GM12872 (cell line): Measurements from ENCODE around the gene TMEM237.

ENCODE experiments used
- CTCF ChIP-seq: IDR thresholded peaks from 3 replicates; pipeline ENCODE4 v1.5.1; 2011; ENCODE audit warnings: low read depth, mild to moderate bottlenecking, low read length, moderate library complexity; ENCODE audit not compliant: insufficient read depth

Gene TMEM237

GRCh38 chr2:201673546-201673945, 30.2 kb upstream of the TMEM237 start:
- no peak for TF ChIP-seq CTCF

GRCh38 chr2:201669865-201670264, 26.6 kb upstream of the TMEM237 start:
- TF ChIP-seq CTCF, result no peak

- no peak for TF ChIP-seq CTCF
Measured at GRCh38 chr2:201668402-201668910, 25.2 kb upstream of the TMEM237 start.

GRCh38 chr2:201664334-201664733, 21.0 kb upstream of the TMEM237 start:
- no peak for TF ChIP-seq CTCF

GRCh38 chr2:201661366-201661765, 18.1 kb upstream of the TMEM237 start:
- no peak for TF ChIP-seq CTCF

GRCh38 chr2:201660293-201660895, 17.1 kb upstream of the TMEM237 start:
- no peak for TF ChIP-seq CTCF

GRCh38 chr2:201656740-201657139, 13.4 kb upstream of the TMEM237 start:
- no peak for TF ChIP-seq CTCF
